GM12875 (cell line): ENCODE measurements around the gene IGF2BP2.

ENCODE experiments used
- H3K4me3 ChIP-seq: one replicate; pipeline ENCODE4 v1.5.1; 2011; ENCODE audit warnings: low read depth, low read length, control low read depth
- CTCF ChIP-seq: IDR thresholded peaks from 2 replicates; pipeline ENCODE4 v1.5.1; 2011; ENCODE audit warnings: low read depth, mild to moderate bottlenecking, control low read depth, inconsistent platforms, low read length, moderate library complexity, borderline replicate concordance; ENCODE audit not compliant: insufficient read depth

Gene IGF2BP2

DNA sequence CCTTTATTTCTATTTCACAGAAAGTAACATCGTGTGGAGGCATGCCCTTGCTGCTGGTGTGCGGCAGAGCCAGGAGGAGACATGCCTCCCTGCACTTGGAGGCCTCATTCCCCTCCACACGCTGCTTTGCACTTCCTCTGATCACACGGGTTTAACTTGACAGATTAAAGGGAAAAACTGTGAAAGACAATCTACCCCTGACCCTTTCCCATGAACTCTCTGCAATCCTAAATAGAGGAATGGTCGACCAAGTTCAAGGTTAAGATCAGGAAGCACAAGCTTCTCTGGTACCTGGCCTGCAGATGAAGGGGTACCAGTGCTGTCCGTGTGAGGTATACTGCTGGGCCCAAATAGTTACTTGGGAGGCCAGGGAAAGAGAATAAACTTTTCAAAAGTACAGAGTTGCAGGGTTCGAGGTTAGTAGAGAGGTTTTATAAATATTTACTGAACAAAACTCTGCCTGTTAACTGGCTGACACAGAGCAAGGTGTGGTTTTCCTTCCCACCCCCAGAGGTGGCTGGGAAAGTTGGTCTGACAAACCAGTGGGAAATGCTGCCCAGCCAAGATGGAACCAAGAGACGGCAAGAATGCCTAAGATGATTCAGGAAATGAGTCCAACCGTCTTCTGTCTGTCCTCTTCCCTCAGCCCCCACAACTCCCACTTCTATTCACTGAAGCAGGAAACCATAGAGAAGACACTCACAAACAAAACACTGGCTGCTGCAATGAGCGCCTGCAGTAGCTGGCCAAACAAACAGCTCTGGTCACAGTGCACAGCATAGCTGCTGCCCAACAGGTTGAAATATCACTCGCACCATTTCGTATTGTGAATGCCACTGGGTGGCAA, 79.6 kb downstream of the IGF2BP2 start:
- TF ChIP-seq CTCF, result no peak
- H3K4me3 ChIP-seq, result no peak overlapping the region

DNA sequence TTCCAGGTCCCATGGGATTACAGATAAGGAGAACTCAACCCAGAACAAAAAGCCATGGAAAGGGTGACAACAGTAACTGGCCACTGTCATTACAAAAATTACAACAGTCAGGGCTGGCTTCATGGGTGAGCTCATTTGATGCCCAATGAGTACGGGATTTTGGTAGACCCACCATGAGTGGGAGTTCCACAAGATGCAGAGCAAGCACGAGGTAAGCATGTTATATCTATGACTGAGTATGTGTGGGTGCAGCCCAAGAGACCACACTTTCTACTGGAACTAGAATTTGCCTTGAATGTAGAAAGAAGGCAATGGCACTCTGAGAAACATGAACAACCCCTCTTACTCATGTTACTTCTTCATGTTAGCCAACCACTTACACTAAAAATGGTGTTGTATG, 83.3 kb downstream of the IGF2BP2 start:
- H3K4me3 ChIP-seq, result no peak overlapping the region
- TF ChIP-seq CTCF, result no peak

DNA sequence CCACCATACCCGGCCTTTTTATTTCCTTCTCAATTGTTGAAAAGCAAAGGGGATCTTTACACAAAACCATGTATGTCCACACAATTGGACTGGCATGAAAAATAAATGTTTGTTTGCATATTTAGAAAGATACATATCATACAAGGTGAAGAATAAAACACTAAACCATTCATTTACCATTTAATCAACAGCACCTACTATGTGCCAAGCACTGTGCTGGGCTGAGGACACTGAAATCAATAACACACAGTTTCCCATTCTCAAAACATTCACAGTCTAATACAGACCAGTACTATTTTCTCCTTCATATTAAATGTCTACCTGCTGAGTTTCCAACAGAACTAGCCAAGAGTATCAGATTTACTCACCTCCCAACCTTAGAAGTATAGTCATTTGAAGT, 84.7 kb downstream of the IGF2BP2 start:
- H3K4me3 ChIP-seq, result no peak overlapping the region
- no peak for TF ChIP-seq CTCF

- TF ChIP-seq CTCF, result no peak
Observed at GRCh38 chr3:185739264-185739701, 85.6 kb downstream of the IGF2BP2 start.

GRCh38 chr3:185737740-185738680, 86.8 kb downstream of the IGF2BP2 start:
- no peak overlapping the region for H3K4me3 ChIP-seq
- TF ChIP-seq CTCF, result no peak

More at GRCh38 chr3:185739264-185739701, 85.6 kb downstream of the IGF2BP2 start:
- no peak overlapping the region for H3K4me3 ChIP-seq

- no peak for TF ChIP-seq CTCF
- no peak overlapping the region for H3K4me3 ChIP-seq
Observed at GRCh38 chr3:185737020-185737419, 87.8 kb downstream of the IGF2BP2 start.
